Forelimb muscle (tissue), 1 donor: ENCODE data around the gene HLCS. TPM values are rescaled to one million over a fixed set of nuclear protein-coding genes. Genes with fewer than 3 reads are reported as not detected.
"Not testable (repeated sequence)": the region's sequence is repeated elsewhere in the genome, so short reads cannot be mapped to it uniquely, and the experiment has no call there.

Experiments
- DNase-seq: peaks from one replicate; pipeline ENCODE4 v3.0.0-alpha.2; 2013; ENCODE audit warnings: low read depth
- polyA plus RNA-seq: library from polyadenylated mRNA; unstranded; fragments of 120-200 nt; gene quantifications from one replicate; pipeline ENCODE4 v1.2.1, GENCODE V29; 2013; ENCODE audit not compliant: insufficient read length

The HLCS gene
- polyA plus RNA-seq, 1 donor: 10.9 TPM

DNA sequence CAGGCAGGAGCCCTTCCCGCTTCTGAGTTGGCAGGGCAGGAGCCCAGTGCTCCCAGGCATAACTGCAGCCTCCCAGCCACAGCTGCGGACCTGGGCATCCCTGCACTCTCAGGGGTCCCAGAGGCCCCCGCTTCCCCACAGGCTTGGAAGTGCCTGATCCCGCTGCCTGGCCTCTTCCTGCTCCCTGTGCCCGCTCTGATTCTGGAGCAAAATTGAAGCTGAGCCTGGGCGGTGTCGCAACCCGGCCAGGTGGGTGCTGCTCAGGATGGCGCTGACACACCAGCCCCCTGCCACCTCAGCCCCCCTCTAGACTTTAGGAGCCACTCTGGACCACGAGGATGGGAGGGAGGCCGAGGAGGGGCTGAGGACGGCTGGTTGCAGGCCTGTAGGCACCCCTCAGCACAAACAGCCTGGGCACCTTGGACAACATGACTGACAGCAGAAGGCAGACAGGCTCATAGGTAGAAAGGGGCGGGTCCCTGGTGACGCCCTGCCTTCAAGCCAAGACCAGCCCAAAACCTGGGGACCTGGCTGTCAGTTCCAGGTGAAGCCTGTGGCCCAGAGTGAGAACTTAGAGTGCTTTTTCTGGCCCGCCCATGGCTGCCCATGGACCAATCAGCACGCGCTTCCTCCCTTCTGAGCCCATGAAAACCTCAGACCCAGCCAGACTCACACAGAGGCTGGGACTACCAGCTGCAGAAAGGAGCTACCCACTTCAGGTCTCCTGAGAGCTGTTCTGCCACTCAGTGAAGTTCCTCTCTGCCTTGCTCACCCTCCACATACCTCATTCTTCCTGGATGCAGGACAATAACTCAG, 7.2 kb downstream of the HLCS start:
- no peak for DNase-seq

DNA sequence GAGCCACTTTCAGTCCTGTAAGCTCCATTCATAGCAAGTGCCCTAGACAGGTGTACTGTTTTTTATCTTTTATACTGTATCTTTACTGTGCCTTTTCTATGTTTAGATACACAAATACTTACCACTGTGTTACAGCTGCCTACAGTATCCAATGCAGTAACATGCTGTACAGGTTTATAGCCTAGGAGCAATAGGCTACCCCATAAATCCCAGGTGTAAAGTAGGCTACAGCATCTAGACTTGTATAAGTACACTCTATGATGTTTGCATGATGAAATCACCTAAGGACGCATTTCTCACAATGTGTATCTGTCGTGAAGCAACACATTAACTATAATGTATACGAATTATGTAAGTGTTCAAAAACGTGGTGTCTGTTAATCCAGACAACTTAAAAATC, 10.7 kb downstream of the HLCS start:
- no peak for DNase-seq

DNA sequence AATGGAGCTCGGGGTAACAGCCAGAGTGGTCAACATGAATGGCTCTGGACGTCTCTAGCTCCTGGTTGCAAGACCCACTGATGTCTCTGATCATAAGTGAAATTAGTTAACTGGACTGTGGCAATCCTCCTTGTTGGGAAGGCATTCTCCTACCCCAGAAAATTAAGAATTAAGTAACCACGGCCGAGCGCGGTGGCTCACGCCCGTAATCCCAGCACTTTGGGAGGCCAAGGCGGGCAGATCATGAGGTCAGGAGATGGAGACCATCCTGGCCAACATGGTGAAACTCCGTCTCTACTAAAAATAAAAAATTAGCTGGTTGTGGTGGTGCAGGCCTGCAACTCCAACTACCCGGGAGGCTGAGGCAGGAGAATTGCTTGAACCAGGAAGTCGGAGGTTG, 14.1 kb downstream of the HLCS start:
- not testable (repeated sequence) for DNase-seq

DNA sequence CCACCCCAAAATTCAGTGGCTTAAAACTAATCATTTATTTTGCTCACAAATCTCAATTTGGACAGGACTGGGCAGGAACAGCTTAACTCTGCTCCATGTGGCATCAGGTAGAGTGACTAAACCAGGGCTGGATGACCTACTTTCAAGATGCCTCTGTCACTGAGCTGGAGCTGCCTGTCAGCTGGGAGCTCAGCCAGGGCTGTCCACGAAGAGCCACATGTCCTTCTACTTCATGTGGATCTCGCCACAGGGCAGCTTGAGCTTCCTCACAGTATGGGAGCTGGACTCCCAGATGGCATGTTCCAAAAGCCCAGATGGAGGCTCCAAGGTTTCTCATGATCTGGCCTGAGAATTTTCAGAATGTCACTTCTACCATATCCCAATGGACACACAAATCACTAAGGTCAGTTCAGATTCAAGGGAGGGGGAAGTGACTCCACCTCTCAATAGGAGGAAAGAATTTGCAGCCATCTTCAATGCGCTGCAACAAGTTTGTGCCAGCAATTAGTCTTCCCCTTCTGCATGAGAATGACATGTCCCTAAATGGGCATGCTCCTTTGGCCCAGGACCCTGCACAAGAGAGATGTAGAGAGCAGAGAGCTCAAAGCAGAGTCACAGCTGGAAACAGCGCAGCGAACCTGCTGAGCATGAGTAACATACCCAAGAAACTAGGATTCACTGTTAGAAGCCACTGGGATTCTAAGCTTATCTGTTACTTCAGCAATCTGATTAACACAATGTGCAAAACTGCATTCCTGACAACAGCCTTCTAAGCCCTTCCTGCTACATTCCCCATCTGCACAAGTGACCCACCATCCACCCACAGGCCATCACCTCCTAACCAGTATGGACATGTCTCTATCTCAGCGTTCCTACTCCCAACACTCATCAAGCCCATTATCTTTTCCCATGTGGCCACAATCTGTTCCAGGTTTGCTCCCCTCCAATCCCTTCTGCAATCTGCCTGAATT, 17.0 kb downstream of the HLCS start:
- DNase-seq: no peak

DNA sequence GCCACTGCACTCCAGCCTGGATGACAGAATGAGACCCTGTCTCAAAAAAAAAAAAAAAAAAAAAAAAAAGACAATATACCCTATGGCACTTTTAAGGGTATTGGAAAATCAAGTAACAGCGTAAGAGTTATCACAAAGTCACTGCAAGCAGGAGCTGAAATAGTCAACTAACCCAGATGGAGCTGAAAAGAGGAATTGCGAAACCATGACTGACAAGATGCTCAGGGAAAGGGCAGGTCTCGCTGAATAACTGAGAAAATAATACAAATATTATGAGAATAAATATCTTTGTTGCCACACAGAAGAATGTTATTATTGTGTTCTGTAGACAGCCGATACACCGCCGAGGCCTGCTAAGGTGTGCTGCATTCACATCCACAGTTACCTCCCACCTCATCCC, 17.8 kb downstream of the HLCS start:
- no peak for DNase-seq

- no peak for DNase-seq
Measured at GRCh38 chr21:36946949-36947356, 19.5 kb downstream of the HLCS start.

GRCh38 chr21:36945496-36946138, 20.9 kb downstream of the HLCS start:
- no peak for DNase-seq

- no peak for DNase-seq
Measured at GRCh38 chr21:36936361-36937135, 29.9 kb downstream of the HLCS start.

DNA sequence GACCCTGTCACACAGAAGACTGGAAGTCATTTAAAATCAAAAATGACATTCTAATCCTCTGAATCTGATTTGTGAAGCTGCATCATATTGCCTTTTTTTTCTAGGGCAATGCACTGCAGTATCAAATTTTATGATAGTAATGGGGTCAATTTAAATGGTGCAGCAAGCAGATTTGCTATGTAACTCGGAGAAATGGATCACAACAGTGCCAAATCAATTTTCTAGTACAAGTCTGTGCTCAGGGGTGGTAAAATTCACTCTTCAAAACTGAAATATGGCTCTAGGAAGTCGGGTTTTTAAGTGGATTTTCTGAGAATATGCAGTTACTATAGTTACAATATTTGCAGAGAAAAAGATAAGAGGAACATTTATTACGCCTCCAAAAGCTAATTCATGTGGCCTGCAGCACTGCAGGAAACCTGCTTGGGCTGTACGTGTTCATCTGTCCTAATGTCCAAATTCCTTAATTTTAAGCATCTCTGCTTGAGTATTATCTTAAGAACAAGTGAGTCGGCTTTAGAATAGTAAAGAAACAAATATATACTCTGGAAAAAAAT, 31.5 kb downstream of the HLCS start:
- DNase-seq: no peak

DNA sequence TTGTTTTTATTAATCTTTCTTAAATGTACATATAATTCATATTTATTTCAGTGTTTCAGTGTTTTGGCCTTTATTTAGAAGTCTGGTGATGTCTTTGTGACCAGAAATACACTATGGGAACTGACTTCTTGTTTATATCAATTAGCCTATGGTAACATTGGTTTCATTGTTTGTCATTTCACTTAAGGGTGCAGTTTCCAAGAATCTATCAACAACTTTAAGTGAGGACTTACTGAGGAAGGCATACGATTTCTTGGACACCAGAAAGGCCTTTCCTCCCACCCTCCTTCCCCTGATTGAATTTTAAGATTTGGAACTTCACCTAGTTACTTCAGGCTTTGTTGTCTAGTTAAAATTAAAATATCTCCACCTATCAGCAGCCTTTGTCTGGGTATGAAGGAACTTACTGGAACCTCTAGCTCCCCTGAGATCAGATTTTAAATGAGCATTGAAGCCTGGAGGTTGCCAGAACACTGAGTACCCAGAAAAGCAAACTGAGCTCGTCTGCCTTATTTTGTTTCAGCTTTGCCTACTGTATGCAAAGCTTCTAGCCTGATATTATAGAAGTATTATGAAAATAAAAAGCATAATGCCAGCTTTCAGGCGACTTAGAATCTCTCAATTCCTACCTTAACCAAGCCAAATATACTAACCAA, 34.2 kb downstream of the HLCS start:
- no peak for DNase-seq

GRCh38 chr21:36929622-36930021, 36.8 kb downstream of the HLCS start:
- no peak for DNase-seq

DNA sequence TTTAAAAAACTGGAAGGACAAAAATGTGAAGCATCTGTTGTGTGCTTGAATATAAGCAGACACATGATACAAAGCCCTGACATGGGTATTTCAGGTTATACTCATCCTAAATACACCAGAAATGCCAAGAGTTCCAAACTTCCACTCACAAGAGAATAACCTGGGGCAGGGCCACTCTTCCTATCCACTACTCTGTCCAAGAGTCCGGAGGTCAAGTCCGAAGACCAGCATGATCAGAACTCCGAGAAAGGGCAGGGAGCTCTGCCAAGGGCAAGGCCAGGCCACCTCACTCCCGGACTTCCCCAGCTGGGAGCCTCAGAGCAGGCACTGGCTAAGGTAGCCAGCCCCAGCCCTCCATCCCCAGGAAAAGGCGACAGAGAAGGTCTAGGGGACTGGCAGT, 37.5 kb downstream of the HLCS start:
- DNase-seq: no peak

DNA sequence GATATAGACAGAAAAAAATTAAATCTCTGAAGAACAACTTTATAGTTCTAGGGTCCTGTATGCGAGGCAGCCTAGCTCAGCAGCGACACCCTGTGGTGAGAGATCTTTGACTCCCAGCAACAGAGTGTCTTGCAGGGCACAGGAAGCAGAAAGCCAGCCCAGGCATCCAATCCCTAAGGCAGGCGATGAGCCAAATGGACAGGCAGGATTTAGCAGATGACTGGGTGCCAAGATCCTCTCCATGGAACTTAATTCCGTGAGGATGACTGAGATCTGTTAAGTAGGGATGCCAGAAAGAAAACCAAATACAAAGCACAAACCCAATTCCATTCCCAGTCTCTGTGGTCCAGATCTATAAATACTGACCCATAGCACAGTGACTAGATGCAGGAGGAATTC, 38.8 kb downstream of the HLCS start:
- DNase-seq: peak; percentile 56

- DNase-seq: no peak
Measured at GRCh38 chr21:36926989-36927718, 39.3 kb downstream of the HLCS start.

DNA sequence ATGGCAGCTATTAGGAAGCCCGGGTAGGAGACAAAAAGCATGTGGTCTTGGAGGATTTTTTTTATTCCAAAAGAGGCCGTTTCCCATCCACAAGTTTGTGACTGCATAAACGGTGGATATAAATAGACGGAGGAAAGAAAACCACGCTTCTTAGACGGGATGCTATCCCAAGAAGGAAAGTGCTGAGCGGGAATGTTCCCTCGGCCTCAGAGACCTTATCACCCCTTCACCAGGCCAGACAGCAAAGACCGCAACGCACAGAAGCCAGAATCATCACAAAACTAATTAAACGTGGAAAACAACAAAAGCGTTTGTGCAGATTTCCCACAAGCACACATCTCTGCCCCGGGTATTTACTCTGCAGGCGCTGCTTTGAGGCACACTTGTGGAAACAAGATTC, 43.2 kb downstream of the HLCS start:
- DNase-seq: no peak

DNA sequence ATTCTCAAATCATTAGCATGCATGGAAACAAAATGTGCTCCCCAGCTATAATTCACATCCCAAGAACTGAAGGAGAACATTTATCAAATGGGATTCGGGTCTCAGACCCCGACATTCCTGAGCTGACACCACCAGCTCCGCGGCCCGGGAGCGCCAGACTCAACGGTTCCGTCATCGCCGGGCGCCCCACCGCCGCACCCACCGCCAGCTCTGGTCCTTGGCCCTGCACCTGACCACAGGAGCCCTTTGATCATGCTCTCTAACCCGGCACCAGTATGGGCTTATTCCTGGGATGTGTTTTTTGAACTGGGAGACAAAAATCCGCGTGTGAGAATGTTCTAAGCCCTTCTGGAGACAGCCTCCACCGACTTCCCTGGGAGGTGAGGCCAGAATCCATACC, 43.6 kb downstream of the HLCS start:
- no peak for DNase-seq

DNA sequence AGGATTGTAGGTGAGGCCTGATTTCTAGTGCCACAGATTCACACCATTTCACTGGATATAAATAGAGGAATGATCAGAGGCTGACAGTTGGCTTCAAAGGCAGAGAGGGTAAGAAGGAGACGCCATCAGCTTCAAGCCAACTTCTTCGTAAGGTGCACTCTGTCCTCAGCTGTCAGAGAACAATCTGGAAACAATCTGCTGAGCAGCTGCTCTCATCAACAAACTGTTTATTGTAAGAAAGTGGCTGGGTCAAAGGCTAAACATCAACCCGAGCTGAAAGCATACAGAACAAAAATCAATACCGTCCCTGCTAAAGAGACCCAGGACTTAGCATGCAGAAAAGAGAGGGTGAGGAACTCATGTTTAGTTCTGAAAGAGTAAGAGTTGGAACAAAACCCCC, 48.2 kb downstream of the HLCS start:
- DNase-seq: no peak

- peak; percentile 52 for DNase-seq
Measured at GRCh38 chr21:36917471-36918158, 48.9 kb downstream of the HLCS start.

GRCh38 chr21:36916718-36917117, 49.8 kb downstream of the HLCS start:
- no peak for DNase-seq
